Lower leg skin (tissue), 3 donors: Measurements from ENCODE around the gene UBE2F.

Source experiments
- POLR2A ChIP-seq, 2 donors: fragments of 450-650 bp; IDR thresholded peaks; one replicate each; pipeline ENCODE4 v1.6.1; 2016 to 2017; ENCODE audit warnings: antibody characterized with exemption in 2 of 2, mild to moderate bottlenecking in 1 of 2, moderate library complexity in 1 of 2
- TF ChIP-seq, protein P1 (sequence below), 3 donors: fragments of 450-650 bp; IDR thresholded peaks; one replicate each; pipeline ENCODE4 v1.5.1; 2016; ENCODE audit warnings: antibody characterized with exemption in 3 of 3, mild to moderate bottlenecking in 3 of 3, moderate library complexity in 2 of 3

DNA sequence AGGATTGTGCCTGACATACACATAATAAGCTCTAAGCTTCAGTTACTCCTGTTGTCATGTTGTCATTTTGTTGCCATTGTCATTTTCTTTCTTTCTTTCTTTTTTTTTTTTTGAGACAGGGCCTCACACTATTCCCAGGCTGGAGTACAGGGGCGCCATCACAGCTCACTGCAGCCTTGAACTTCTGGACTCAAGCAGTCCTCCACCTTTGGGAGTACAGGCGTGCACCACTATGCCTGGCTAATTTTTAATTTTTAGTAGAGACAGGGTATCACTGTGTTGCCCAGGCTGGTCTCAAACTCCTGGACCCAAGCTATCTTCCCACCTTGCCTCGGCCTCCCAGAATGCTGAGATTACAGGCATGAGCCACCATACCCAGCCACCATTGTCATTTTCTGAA is 63.0 kb downstream of the UBE2F start:
- TF ChIP-seq, protein P1, sequence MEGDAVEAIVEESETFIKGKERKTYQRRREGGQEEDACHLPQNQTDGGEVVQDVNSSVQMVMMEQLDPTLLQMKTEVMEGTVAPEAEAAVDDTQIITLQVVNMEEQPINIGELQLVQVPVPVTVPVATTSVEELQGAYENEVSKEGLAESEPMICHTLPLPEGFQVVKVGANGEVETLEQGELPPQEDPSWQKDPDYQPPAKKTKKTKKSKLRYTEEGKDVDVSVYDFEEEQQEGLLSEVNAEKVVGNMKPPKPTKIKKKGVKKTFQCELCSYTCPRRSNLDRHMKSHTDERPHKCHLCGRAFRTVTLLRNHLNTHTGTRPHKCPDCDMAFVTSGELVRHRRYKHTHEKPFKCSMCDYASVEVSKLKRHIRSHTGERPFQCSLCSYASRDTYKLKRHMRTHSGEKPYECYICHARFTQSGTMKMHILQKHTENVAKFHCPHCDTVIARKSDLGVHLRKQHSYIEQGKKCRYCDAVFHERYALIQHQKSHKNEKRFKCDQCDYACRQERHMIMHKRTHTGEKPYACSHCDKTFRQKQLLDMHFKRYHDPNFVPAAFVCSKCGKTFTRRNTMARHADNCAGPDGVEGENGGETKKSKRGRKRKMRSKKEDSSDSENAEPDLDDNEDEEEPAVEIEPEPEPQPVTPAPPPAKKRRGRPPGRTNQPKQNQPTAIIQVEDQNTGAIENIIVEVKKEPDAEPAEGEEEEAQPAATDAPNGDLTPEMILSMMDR (IDR thresholded peaks at IDR 0.05), result no peak
- no peak for TF ChIP-seq POLR2A (IDR thresholded peaks at IDR 0.05)
